ENCODE measurements around the gene PCSK5. TPM values are rescaled to one million over a fixed set of nuclear protein-coding genes. Genes with fewer than 3 reads are reported as not detected.

The PCSK5 gene
- total RNA-seq, 2 experiments from 2014 or later = 14.4 to 15.2 TPM

DNA sequence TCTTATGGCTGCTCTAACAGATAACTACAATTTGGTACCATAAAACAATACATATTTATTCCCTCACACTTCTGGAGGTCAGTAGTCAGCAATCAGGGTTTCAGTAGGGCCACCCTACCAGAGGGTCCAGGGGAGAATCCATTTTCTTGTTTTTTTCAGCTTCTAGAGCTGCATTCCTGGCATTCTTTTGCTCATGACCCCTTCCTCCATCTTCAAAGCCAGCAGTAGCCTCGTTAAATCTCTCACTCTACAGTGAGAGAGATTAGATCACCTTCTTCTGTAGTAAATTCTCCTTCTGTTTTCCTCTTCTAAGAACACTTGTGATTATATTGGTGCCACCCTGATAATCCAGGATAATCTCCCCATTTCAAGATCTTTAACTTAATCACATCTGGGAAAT lies 316.3 kb downstream of the PCSK5 start:
- no peaks in the 10 kb centered on the region for H3K36me3 Mint-ChIP-seq (ENCODE audit: low read depth)
- H3K4me1 ChIP-seq (ENCODE audit: insufficient read depth, low read length) = no peaks in the 10 kb centered on the region
- TF ChIP-seq, protein P1, sequence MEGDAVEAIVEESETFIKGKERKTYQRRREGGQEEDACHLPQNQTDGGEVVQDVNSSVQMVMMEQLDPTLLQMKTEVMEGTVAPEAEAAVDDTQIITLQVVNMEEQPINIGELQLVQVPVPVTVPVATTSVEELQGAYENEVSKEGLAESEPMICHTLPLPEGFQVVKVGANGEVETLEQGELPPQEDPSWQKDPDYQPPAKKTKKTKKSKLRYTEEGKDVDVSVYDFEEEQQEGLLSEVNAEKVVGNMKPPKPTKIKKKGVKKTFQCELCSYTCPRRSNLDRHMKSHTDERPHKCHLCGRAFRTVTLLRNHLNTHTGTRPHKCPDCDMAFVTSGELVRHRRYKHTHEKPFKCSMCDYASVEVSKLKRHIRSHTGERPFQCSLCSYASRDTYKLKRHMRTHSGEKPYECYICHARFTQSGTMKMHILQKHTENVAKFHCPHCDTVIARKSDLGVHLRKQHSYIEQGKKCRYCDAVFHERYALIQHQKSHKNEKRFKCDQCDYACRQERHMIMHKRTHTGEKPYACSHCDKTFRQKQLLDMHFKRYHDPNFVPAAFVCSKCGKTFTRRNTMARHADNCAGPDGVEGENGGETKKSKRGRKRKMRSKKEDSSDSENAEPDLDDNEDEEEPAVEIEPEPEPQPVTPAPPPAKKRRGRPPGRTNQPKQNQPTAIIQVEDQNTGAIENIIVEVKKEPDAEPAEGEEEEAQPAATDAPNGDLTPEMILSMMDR (IDR thresholded peaks at IDR 0.05) = no peak
- no peaks in the 10 kb centered on the region for H3K27me3 Mint-ChIP-seq
- H3K4me1 Mint-ChIP-seq (ENCODE audit: low read depth) = no peaks in the 10 kb centered on the region
- DNase-seq (no peak), ATAC-seq (ENCODE audit: poor library complexity) (no peak)
- H3K4me3 Mint-ChIP-seq = no peak overlapping the region
- H3K9me3 Mint-ChIP-seq = no peaks in the 10 kb centered on the region
- H3K9me3 ChIP-seq (ENCODE audit: control insufficient read depth in 1 of 2, insufficient read depth in 1 of 2, low read length in 2 of 2) = no peaks in the 10 kb centered on the region
- peaks cover 0 to 2% of the 10 kb centered on the region in 2 experiments for H3K27me3 ChIP-seq (ENCODE audit: control insufficient read depth in 1 of 2, insufficient read depth in 2 of 2, low read length in 2 of 2)
- CTCF ChIA-PET = no interaction called here
- no peak overlapping the region for H3K27ac Mint-ChIP-seq
- POLR2A ChIA-PET = no interaction called here
- intact Hi-C loops (cut with DNase I, micrococcal nuclease) = no loop called here
- no peaks in the 10 kb centered on the region for H3K36me3 ChIP-seq (ENCODE audit: insufficient read depth, low read length)
- no peak overlapping the region for H3K4me3 ChIP-seq (ENCODE audit: low read length)
- H3K27ac ChIP-seq (ENCODE audit: low read depth in 1 of 2, low read length in 2 of 2) = no peak overlapping the region

DNA sequence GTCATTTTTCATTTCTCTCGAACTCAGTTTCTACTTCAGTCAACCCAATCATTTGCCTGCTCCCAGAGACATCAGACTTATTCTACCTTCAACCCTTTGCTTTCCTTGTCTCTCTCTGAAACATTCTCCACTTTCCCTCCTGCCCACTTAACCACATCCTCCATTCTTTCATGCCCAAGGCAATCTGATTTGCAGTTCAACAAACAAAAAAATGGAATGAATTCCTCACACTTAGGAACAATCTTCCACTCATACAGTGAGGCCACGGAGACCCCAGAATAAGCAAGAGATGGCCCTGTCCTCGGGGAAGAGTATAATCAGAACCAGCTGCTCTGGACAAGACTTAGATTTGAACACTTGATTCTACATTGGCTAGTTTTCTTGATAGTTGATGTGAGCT lies 323.3 kb downstream of the PCSK5 start:
- H3K27ac Mint-ChIP-seq = no peak overlapping the region
- H3K4me1 Mint-ChIP-seq (ENCODE audit: low read depth) = no peaks in the 10 kb centered on the region
- ChIA-PET CTCF (no interaction called here), POLR2A (interaction anchor here (0.5 kb wide), 1 partner anchor 416 kb away, joined by 3 read pairs; no protein-coding TSS in a partner anchor)
- no peaks in the 10 kb centered on the region for H3K27me3 Mint-ChIP-seq
- intact Hi-C loops (cut with DNase I, micrococcal nuclease) = no loop called here
- ATAC-seq (ENCODE audit: poor library complexity) (no peak), DNase-seq (no peak)
- H3K9me3 Mint-ChIP-seq = no peaks in the 10 kb centered on the region
- Histone ChIP-seq H3K27ac (ENCODE audit: low read depth in 1 of 2, low read length in 2 of 2) (no peak overlapping the region), H3K36me3 (ENCODE audit: insufficient read depth, low read length) (no peaks in the 10 kb centered on the region), H3K4me1 (ENCODE audit: insufficient read depth, low read length) (no peaks in the 10 kb centered on the region), H3K27me3 (ENCODE audit: control insufficient read depth in 1 of 2, insufficient read depth in 2 of 2, low read length in 2 of 2) (peaks cover 0 to 2% of the 10 kb centered on the region in 2 experiments), H3K9me3 (ENCODE audit: control insufficient read depth in 1 of 2, insufficient read depth in 1 of 2, low read length in 2 of 2) (no peaks in the 10 kb centered on the region), H3K4me3 (ENCODE audit: low read length) (no peak overlapping the region)
- H3K36me3 Mint-ChIP-seq (ENCODE audit: low read depth) = no peaks in the 10 kb centered on the region
- no peak overlapping the region for H3K4me3 Mint-ChIP-seq
- TF ChIP-seq, protein P1 (IDR thresholded peaks at IDR 0.05) = no peak

DNA sequence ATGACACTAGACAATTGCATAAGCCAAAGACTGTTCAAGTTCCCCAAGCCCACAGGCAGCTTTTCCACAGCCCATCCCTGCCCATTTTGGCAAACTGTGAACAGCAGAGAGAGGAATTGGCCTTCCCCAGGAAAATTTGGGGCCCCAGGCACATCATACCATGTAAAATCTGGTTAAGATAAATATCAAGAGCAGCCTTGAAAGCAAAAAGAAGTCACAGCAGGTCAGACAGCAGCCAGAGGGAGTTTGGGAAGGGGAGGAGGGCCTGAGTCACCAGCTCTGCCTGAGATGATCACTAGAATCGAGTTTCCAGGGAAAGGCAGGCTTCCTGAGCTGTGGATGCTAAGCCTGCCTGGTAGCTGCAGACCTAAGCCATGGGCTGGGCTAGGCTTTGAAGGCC lies 324.6 kb downstream of the PCSK5 start:
- H3K36me3 Mint-ChIP-seq (ENCODE audit: low read depth) = no peaks in the 10 kb centered on the region
- H3K4me1 ChIP-seq (ENCODE audit: insufficient read depth, low read length) = no peaks in the 10 kb centered on the region

More for the DNA sequence above, 324.6 kb downstream of the PCSK5 start:
- CTCF ChIA-PET = interaction anchor here (1.0 kb wide), 1 partner anchor 9 kb away, joined by 4 read pairs; no protein-coding TSS in a partner anchor
- Mint-ChIP-seq H3K4me1 (ENCODE audit: low read depth) (no peaks in the 10 kb centered on the region), H3K9me3 (no peaks in the 10 kb centered on the region), H3K4me3 (no peak overlapping the region), H3K27ac (no peak overlapping the region), H3K27me3 (no peaks in the 10 kb centered on the region)
- DNase-seq (no peak), ATAC-seq (ENCODE audit: poor library complexity) (no peak)
- TF ChIP-seq, protein P1 (IDR thresholded peaks at IDR 0.05) = no peak
- H3K27ac ChIP-seq (ENCODE audit: low read depth in 1 of 2, low read length in 2 of 2) = no peak overlapping the region
- no peaks in the 10 kb centered on the region for H3K9me3 ChIP-seq (ENCODE audit: control insufficient read depth in 1 of 2, insufficient read depth in 1 of 2, low read length in 2 of 2)
- H3K4me3 ChIP-seq (ENCODE audit: low read length) = no peak overlapping the region
- intact Hi-C loops (cut with DNase I, micrococcal nuclease) = no loop called here
- no peaks in the 10 kb centered on the region for H3K36me3 ChIP-seq (ENCODE audit: insufficient read depth, low read length)
- H3K27me3 ChIP-seq (ENCODE audit: control insufficient read depth in 1 of 2, insufficient read depth in 2 of 2, low read length in 2 of 2) = peaks cover 0 to 2% of the 10 kb centered on the region in 2 experiments
- POLR2A ChIA-PET = no interaction called here

Data from CD4-positive, alpha-beta T cell (primary cell).